NCI-H748 (cell line): ENCODE results near the gene MYB.
"Not testable (repeated sequence)": the region's sequence is repeated elsewhere in the genome, so short reads cannot be mapped to it uniquely, and the experiment has no call there.

ENCODE experiments used
- DNase-seq: peaks from one replicate; lab custom pipeline; 2025; ENCODE audit not compliant: unreplicated experiment; lab: John Stamatoyannopoulos, UW

The MYB gene

DNA sequence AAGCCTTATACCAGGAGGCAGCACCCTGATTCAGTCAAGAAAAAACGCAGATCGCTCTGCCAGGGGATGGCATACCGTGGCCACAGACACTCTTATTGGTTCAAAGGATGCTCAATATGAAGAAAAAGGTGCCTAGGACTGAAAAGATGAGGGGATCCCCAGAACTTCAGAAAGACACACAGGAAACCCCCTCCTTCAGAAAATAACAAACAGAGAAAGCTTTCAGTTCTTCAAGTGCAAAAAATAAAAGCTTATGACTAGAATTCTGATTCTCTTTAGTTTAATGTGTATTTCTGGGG lies 17.7 kb upstream of the MYB start:
- no peak for DNase-seq

DNA sequence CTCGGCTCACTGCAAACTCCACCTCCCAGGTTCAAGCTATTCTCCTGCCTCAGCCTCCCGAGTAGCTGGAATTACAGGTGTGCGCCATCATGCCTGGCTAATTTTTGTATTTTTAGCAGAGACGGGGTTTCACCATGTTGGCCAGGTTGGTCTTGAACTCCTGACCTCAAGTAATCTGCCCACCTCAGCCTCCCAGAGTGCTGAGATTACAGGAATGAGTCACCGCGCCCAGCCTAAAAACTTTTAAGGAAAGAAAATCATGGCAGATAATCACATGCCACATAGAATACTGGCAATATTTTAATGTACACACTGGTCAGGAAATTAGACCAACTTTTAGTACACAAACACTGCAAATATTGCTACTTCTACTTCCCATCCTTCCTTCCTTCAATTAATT lies 16.7 kb upstream of the MYB start:
- DNase-seq = not testable (repeated sequence)

DNA sequence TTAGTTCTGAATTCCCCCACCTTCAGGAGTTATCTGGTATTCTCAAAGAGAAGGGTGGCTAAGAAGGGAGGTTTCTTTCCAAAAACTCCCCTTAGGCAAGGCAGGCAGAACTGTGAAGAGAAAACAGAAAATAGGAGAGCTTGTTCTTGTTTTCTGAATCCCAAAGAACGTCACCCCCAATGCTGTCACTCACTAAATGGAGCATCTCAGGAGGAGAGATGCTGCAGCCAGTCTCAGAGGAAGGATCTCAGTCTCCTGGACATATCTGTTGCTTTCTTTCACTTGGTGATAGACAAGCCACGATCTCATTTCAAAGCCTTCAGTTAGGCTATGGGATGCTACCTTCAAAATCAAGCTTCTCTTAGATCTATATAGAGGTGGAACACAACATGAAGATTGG lies 16.1 kb upstream of the MYB start:
- DNase-seq = no peak

- no peak for DNase-seq
Observed at GRCh38 chr6:135166515-135166914, 14.6 kb upstream of the MYB start.

DNA sequence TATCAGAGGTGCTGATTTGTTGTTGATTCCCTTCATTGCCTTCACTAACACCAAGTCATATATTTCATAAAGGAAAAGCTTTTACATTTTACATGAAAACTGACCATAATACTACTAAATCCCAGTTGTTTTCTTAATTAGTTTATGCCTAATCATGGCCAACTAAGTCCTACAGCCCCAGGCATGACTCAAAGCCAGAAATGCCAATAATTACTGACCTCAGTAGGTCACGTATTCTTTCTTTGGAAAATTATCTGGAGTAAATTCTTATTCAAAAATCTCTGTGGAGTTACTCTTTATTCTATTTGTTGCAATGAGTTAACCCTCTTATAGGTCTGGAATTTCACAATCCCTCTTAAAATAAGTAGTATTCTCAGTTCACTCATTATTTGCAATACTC lies 13.5 kb upstream of the MYB start:
- no peak for DNase-seq

GRCh38 chr6:135168766-135169165 lies 12.3 kb upstream of the MYB start:
- no peak for DNase-seq

DNA sequence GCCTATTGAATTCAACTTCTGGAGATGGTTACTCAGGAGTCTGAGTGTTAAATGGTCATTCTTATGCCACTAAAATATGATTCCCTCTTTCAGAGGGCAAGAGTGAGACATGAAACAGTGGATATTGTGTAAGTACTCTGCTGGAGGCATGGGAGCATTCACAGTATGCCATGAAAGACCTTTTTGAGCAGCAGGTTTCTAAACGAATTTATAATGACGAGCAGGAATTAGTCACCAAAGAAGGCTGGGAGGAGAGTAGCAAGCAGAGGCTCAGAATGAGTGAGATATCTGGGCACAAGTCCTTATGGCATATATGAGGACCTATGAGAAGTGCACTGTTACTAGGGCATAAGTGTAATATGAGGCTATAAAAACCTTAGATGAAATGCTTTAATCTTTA lies 10.9 kb upstream of the MYB start:
- no peak for DNase-seq

DNA sequence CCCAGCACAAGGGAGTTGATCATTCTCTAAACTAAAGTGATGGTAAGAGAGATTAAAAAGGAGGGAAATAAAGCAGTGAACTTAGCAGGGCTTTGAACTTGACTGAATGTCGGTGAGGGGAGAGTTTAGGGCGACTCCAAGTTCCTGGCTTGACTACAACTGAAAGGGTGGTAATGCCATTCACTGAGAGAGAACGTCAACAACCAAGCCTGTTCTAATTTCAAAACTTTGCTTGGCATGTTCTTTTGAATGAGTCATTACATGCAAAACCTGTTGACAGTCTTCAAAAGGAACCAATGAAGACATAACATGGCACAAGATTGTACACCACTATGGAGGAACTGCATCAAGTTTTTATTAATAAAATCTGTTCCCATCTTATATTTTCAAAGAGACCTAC lies 10.3 kb upstream of the MYB start:
- DNase-seq = no peak

GRCh38 chr6:135173242-135173988 lies 7.7 kb upstream of the MYB start:
- DNase-seq = no peak

DNA sequence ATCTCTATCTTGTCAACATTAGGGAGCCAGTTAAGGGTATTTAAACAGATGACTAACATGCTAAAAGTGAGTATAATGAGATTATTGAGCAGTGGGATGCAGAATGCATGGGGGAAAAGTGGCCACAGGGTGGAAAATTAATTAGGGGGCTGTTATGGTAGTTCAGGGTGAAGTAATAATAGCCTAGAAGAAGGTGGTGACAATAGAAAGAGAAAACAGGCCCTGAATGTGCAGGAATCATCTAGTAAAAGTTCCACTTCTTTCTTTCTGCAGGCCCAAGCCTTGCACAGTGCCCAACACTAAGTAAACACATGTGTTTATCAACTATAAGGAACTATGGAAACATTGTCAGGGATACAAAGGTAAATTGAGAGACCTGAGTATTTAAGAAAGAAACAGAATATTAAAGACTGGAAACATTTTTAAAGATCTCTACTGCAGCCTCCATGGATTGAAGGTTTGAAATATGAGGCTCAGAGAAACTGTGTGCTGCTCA lies 7.1 kb upstream of the MYB start:
- no peak for DNase-seq

GRCh38 chr6:135176058-135176457 lies 5.0 kb upstream of the MYB start:
- DNase-seq = no peak

GRCh38 chr6:135176464-135176863 lies 4.6 kb upstream of the MYB start:
- no peak for DNase-seq

DNA sequence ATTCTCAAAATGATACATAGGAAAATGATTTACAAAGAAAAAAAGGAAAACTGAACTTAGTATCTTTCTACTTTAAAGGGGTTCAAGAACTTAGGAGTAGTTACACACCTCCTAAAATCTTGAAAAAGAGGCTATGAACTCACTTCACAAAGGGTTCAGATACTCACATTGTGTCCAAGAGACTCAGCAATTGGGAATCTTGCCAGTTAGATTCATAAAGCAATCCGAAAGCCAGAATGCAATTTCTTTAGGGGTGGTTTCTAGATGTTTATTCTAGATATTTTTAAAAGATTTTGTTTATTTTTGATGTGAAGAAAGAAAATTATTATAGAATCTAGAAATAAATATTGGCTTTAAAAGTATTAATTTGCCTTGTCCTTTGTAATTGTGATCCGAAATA lies 1.7 kb upstream of the MYB start:
- DNase-seq = no peak

- DNase-seq = no peak
Observed at GRCh38 chr6:135179920-135180541, 1.1 kb upstream of the MYB start.

DNA sequence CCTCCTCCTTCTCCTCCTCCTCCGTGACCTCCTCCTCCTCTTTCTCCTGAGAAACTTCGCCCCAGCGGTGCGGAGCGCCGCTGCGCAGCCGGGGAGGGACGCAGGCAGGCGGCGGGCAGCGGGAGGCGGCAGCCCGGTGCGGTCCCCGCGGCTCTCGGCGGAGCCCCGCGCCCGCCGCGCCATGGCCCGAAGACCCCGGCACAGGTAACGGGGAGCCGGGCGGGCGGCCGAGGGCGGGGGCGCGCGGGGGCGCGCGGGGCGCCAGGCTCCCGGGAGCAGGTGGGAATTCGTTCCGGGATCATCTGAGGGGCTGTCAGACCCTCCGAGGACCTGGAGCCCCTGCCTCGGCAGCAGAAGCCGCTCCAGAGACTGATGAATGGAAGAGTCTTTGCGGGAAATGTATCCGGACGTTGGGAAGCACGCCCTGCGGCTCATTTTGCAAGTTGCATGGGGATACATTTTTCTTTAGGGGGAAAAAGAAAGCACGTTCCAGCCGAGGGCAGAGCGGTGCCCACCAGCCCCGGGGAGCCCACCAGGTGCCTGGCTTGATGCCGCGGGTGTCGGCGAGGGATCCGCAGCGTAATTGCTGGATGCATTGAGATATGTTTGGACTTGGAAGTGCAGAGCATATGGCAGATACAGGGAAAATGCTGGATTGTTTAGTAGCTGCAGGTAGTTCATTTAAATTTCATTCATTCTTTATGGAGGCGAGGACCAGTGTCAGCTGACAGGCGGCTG lies 394 bp downstream of the MYB start:
- peak; percentile 67 for DNase-seq

DNA sequence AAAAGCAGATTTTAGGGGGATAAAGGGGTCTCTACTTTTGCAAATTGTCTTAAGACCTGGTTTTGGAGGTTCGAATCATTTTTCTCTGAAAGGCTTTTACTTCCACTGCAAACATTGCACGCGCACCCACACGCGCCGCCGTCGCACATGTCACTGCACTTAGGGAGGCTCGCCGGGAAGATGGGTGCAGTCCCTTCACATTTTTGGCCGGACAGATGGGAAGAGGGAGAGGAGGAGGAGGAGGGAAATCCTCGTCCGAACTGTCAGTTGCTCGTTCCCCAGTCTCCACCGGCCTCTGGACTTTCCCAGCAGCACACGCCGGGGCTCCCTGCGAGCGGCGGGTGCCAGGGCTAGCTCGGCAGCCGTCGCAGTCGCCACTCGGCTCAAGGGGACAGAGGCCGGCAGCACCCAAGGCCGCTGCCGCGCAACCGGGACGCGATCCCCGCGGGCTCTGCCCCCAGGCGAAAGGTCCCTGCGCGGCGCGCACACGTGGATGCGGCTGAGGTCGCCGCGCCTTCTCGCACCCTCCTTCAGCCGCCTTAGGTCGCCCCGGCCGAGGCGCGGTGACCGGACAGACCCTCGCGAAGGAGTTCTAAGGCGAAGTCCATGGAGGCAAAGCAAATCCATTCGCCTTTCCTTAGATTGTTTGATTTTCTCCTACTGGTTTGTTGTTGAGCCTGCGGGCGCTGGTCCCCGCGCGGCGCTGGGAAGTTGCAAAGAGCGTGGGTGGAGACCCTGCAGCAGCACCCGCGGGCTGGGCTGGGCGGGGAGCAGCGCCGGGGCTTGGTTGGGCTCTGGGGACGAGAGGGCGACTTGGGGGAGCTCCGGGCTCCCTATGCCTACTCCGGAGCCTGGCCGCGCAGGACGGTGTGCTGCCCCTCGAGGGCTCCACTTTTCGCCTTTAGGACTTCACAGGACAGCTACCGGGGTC lies 1.2 kb downstream of the MYB start:
- peak; percentile 71 for DNase-seq

DNA sequence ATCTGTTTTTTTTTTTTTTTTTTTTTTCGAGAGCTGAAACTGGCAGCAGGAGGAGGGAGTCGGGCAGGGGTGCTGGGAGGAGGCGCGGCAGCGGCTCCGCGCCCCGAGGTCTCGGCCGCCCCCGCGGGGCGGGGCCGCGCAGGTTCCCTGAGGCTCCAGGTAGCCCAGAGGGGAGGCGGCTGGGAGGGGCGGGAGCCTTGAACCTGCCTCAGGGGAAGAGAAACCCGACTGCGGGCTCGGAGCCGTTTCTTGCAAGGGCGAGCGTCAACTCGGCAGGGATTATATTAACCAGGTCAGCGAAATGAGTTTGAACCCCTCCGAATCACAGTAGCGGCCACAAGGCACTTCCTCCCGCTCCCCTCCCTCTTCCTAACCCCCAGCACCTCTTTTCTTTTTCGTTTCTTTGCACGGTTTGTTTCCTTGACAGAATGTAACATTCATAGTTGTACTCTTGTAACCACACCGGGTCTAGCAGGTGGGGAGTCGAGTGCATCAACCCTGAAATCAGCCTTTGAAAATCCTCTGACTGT lies 2.0 kb downstream of the MYB start:
- peak; percentile 80 for DNase-seq

GRCh38 chr6:135183532-135184440 lies 2.7 kb downstream of the MYB start:
- peak; percentile 74 for DNase-seq

DNA sequence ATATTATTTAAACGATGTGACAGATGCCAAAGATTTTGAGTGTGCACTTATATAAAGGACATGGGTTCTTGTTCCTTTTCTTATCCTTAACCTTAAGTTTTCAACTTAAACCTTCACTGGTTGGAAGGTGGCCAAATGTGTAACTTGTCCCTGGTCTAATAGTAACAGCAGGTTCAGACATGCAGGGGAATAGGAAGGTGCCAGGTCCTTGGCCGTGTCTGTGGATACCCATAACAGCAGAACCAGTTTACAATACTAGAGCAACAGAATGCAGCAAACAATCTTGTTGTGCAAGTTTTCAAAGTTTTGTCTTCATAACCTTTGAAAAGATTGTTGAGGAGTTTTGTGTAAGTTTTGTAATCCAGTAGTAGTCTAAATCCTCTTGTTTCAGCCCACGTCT lies 4.4 kb downstream of the MYB start:
- DNase-seq = no peak

DNA sequence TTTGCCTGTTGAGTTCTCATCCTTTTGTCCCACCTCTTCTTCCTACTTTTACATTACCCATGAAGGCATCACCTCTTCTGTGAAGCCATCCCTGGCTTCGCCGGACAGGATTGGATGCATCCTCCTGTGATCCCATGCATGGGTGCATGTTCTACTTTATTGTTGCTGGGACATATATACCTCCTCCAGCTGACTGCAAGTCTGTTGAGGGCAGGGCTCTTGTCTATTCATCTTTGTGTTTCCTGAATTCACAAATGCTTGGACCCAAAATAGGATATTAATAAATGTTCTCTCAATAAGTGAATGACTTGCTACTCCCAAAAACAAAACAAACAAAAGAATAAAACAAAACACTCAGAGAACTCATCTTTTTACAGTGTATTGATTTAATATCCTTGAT lies 5.1 kb downstream of the MYB start:
- no peak for DNase-seq
